GM12891 (cell line): ENCODE results near the gene GCKR.

Experiments used
- PAX5 ChIP-seq: IDR thresholded peaks from 2 replicates; pipeline ENCODE4 v1.6.1; 2011; ENCODE audit warnings: low read length, moderate library complexity, mild to moderate bottlenecking; ENCODE audit not compliant: insufficient read depth, severe bottlenecking
- POLR2AphosphoS5 ChIP-seq: IDR thresholded peaks from 2 replicates; pipeline ENCODE4 v1.6.1; 2011; ENCODE audit warnings: low read depth, low read length, control low read depth

DNA sequence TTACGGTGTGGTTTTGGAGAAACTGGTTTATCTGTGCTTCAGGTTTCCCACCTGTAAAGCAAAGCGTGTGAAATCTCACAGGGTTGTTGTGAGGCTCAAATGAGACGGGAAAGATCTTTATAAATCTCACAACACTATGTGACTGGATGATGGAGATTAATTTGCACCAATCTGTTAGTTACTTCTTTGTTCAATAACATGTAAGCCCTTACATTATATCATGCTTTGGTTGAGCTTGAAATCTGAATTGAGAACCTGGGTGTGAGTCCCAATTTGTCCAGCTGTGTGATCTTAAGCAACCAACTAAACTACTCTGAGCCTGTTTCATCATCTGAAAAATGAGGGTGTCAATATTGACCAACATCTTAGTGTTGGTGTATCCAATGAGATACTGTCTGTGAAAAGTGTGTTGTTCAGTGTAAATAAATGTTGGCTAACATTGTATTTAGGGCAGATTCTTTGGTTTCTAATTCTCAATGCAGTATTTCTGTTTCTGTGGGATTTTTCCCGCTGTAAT, 741 bp upstream of the GCKR start:
- TF ChIP-seq POLR2AphosphoS5 (no peak), PAX5 (no peak)
